Astrocyte (in vitro differentiated cells and primary cell): ENCODE measurements around the gene SURF4. TPM values are rescaled to one million over a fixed set of nuclear protein-coding genes. Genes with fewer than 3 reads are reported as not detected.

Experiments used
- DNase-seq: peaks from one replicate; pipeline ENCODE4 v3.0.0-alpha.2; 2010; ENCODE audit warnings: low read depth
- FAIRE-seq: peaks from 2 replicates; lab custom pipeline; 2011; peaks lifted over from hg19 to GRCh38; lab: Jason Lieb, UNC
- H2AFZ ChIP-seq: 2 replicates; pipeline ENCODE4 v1.6.0; 2012; ENCODE audit warnings: low read depth, low read length, inconsistent platforms
- H3K27ac ChIP-seq: 2 replicates; pipeline ENCODE4 v1.5.1; 2011; ENCODE audit warnings: low read depth, low read length, inconsistent platforms
- H3K27me3 ChIP-seq: 2 replicates; pipeline ENCODE4 v1.6.0; 2011; ENCODE audit warnings: low read length, inconsistent platforms; ENCODE audit not compliant: insufficient read depth
- H3K36me3 ChIP-seq: 2 replicates; pipeline ENCODE4 v1.5.1; 2011; ENCODE audit warnings: low read length, inconsistent platforms; ENCODE audit not compliant: insufficient read depth
- H3K4me1 ChIP-seq: 2 replicates; pipeline ENCODE4 v1.5.1; 2011; ENCODE audit warnings: low read length, inconsistent platforms; ENCODE audit not compliant: insufficient read depth
- H3K4me2 ChIP-seq: 2 replicates; pipeline ENCODE4 v1.6.0; 2012; ENCODE audit warnings: low read length, inconsistent platforms
- H3K4me3 ChIP-seq: 2 replicates; pipeline ENCODE4 v1.5.1; 2011; ENCODE audit warnings: low read depth, mild to moderate bottlenecking, low read length, inconsistent platforms; ENCODE audit not compliant: insufficient read depth
- H3K79me2 ChIP-seq: 2 replicates; pipeline ENCODE4 v1.6.0; 2012; ENCODE audit warnings: mild to moderate bottlenecking, low read length, inconsistent platforms; ENCODE audit not compliant: insufficient read depth
- H3K9ac ChIP-seq: 2 replicates; pipeline ENCODE4 v1.6.0; 2012; ENCODE audit warnings: mild to moderate bottlenecking, low read length, inconsistent platforms
- H3K9me3 ChIP-seq: 2 replicates; pipeline ENCODE4 v1.5.1; 2012; ENCODE audit warnings: low read depth, mild to moderate bottlenecking, low read length, inconsistent platforms; ENCODE audit not compliant: insufficient read depth
- H4K20me1 ChIP-seq: 2 replicates; pipeline ENCODE4 v1.6.0; 2012; ENCODE audit warnings: low read length, inconsistent platforms; ENCODE audit not compliant: insufficient read depth
- H3K27ac Mint-ChIP-seq: one replicate; pipeline ENCODE4 v1.8.0; 2021; ENCODE audit warnings: mild to moderate bottlenecking, mixed read lengths; ENCODE audit not compliant: unreplicated experiment
- H3K27me3 Mint-ChIP-seq: one replicate; pipeline ENCODE4 v1.8.0; 2021; ENCODE audit warnings: low read depth, mixed read lengths; ENCODE audit not compliant: unreplicated experiment
- H3K36me3 Mint-ChIP-seq: one replicate; pipeline ENCODE4 v1.8.0; 2021; ENCODE audit warnings: low read depth, mixed read lengths; ENCODE audit not compliant: unreplicated experiment
- H3K4me1 Mint-ChIP-seq: one replicate; pipeline ENCODE4 v1.8.0; 2021; ENCODE audit warnings: low read depth, mixed read lengths; ENCODE audit not compliant: unreplicated experiment
- H3K4me3 Mint-ChIP-seq: one replicate; pipeline ENCODE4 v1.8.0; 2021; ENCODE audit warnings: mild to moderate bottlenecking, moderate library complexity, mixed read lengths; ENCODE audit not compliant: unreplicated experiment
- H3K9me3 Mint-ChIP-seq: one replicate; pipeline ENCODE4 v1.8.0; 2021; ENCODE audit warnings: mild to moderate bottlenecking, mixed read lengths; ENCODE audit not compliant: unreplicated experiment
- CTCF ChIP-seq: IDR thresholded peaks from 2 replicates; pipeline ENCODE4 v1.5.1; 2011; ENCODE audit warnings: low read depth, mild to moderate bottlenecking, inconsistent platforms, low read length, moderate library complexity; ENCODE audit not compliant: insufficient read depth
- EZH2 ChIP-seq: IDR thresholded peaks from 2 replicates; pipeline ENCODE4 v1.6.1; 2012; ENCODE audit warnings: mild to moderate bottlenecking, low read length, inconsistent platforms; ENCODE audit not compliant: insufficient read depth
- total RNA-seq: library from RNA; stranded (reverse); gene quantifications from 2 replicates; pipeline ENCODE4 v1.2.1, GENCODE V29; 2021

The SURF4 gene
- total RNA-seq, 1 donor from 2014 or later: 338 TPM

- peak; percentile 75 for DNase-seq
Observed at GRCh38 chr9:133374612-133375115, 1.2 kb downstream of the SURF4 start.

DNA sequence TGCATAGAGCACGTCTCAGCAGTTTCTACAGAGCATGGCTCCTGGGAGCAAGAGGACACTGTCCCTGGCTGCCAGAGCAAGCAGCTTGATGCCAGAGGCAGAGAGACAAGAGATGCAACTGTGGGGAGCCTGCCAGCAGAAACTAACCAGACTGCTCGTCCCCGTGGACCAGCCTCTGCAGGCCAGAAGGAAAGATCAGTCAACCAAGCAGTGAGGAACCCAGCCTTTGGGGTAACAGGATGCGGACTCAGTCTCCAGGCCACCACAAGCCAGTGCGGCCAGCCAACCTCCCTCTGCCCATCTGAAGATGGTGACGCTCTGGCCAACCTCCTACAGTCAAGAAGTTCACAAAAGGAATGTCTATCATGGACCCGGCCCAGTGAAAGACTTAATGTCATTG lies 3.7 kb downstream of the SURF4 start:
- Histone ChIP-seq H4K20me1 (peaks cover 82% of the 10 kb centered on the region), H3K27ac (peak overlapping the region; percentile 7), H3K4me2 (peak overlapping the region; percentile 75), H3K36me3 (peaks cover 30% of the 10 kb centered on the region), H3K9ac (peak overlapping the region; percentile 44), H2AFZ (no peak overlapping the region), H3K4me1 (peaks cover 46% of the 10 kb centered on the region), H3K79me2 (peaks cover 88% of the 10 kb centered on the region), H3K27me3 (no peaks in the 10 kb centered on the region), H3K4me3 (no peak overlapping the region), H3K9me3 (no peaks in the 10 kb centered on the region)
- TF ChIP-seq CTCF (no peak), EZH2 (no peak)
- DNase-seq: no peak
- Mint-ChIP-seq H3K27ac (peak overlapping the region; percentile 34), H3K4me3 (peak overlapping the region; percentile 20), H3K9me3 (no peaks in the 10 kb centered on the region), H3K27me3 (no peaks in the 10 kb centered on the region), H3K36me3 (peaks cover 15% of the 10 kb centered on the region), H3K4me1 (peaks cover 48% of the 10 kb centered on the region)
- FAIRE-seq: no peak

More at GRCh38 chr9:133374612-133375115, 1.2 kb downstream of the SURF4 start:
- no peaks in the 10 kb centered on the region for H3K9me3 Mint-ChIP-seq
- FAIRE-seq: no peak
- H3K4me3 ChIP-seq: peak overlapping the region; percentile 83
- peaks cover 11% of the 10 kb centered on the region for H3K36me3 Mint-ChIP-seq
- no peaks in the 10 kb centered on the region for H3K9me3 ChIP-seq
- peak overlapping the region; percentile 99 for H3K9ac ChIP-seq
- peak overlapping the region; percentile 99 for H3K27ac Mint-ChIP-seq
- H3K27ac ChIP-seq: peak overlapping the region; percentile 92
- peaks cover 36% of the 10 kb centered on the region for H3K4me1 Mint-ChIP-seq
- H2AFZ ChIP-seq: no peak overlapping the region
- no peaks in the 10 kb centered on the region for H3K27me3 Mint-ChIP-seq
- peaks cover 62% of the 10 kb centered on the region for H3K79me2 ChIP-seq
- peak overlapping the region; percentile 84 for H3K4me2 ChIP-seq
- no peak for TF ChIP-seq CTCF
- TF ChIP-seq EZH2: no peak
- H4K20me1 ChIP-seq: peaks cover 57% of the 10 kb centered on the region
- peaks cover 24% of the 10 kb centered on the region for H3K36me3 ChIP-seq
- peak overlapping the region; percentile 99 for H3K4me3 Mint-ChIP-seq
- no peaks in the 10 kb centered on the region for H3K27me3 ChIP-seq
- H3K4me1 ChIP-seq: peaks cover 37% of the 10 kb centered on the region

- Histone ChIP-seq H3K36me3 (peaks cover 34% of the 10 kb centered on the region), H3K4me3 (no peak overlapping the region), H3K79me2 (peaks cover 96% of the 10 kb centered on the region), H3K9me3 (no peaks in the 10 kb centered on the region), H3K4me2 (peak overlapping the region; percentile 75), H4K20me1 (peaks cover 91% of the 10 kb centered on the region), H3K27ac (no peak overlapping the region), H3K9ac (peak overlapping the region; percentile 41), H3K27me3 (no peaks in the 10 kb centered on the region), H3K4me1 (peaks cover 41% of the 10 kb centered on the region), H2AFZ (no peak overlapping the region)
- H3K36me3 Mint-ChIP-seq: peaks cover 15% of the 10 kb centered on the region
- no peak for FAIRE-seq
- no peaks in the 10 kb centered on the region for H3K9me3 Mint-ChIP-seq
- peak; percentile 31 for DNase-seq
- peak overlapping the region; percentile 75 for H3K4me3 Mint-ChIP-seq
- no peak for TF ChIP-seq CTCF
- no peak for TF ChIP-seq EZH2
- H3K27me3 Mint-ChIP-seq: no peaks in the 10 kb centered on the region
- H3K27ac Mint-ChIP-seq: no peak overlapping the region
- peaks cover 48% of the 10 kb centered on the region for H3K4me1 Mint-ChIP-seq
Observed at GRCh38 chr9:133371261-133371711, 4.6 kb downstream of the SURF4 start.
